ENCODE measurements around the gene PAPSS1. TPM values are rescaled to one million over a fixed set of nuclear protein-coding genes. Genes with fewer than 3 reads are reported as not detected.

Gene PAPSS1
- total RNA-seq, 2 donors from 2014 or later = 15.4 to 16.7 TPM

DNA sequence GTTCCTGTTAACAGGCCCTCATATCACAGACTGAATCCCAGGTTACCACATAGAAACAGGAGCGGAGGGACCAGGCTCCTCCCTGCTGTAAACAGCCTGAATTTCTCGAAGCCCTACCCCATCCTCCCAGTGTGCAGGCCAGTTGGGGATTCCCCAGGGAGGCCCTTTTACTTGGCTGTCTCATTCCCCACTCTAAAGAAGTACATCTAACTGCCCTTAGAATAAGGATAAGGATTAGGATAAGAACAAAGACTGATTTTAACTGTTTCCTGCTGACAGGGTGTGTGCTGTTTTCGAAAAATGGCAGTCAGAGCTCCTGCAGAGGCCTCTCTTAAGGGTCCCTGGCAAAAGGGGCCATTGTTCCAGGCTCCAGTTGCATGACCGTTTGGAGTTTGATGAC lies 133.7 kb downstream of the PAPSS1 start:
- intact Hi-C loops (cut with DNase I) = no loop called here
- ATAC-seq (no peak), DNase-seq (no peak)

DNA sequence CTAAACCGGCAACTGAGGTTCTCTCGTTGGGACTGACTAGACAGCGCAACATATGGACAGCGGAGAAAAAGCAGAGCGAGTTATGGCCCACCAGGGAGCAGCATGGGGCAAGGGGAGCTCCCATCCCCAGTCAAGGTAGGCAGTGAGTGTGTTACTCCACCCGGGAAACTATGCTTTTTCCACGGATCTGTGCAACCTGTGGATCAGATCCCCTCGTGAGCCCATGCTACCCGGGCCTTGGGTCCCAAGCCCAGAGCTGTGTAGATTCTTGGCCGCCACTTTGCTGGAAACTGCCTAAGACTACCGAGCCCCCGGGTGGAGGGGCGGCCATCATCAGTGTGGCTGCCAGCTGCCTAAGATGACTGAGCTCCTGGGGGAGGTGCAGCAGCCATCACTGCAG lies 140.9 kb downstream of the PAPSS1 start:
- ATAC-seq = no peak

DNA sequence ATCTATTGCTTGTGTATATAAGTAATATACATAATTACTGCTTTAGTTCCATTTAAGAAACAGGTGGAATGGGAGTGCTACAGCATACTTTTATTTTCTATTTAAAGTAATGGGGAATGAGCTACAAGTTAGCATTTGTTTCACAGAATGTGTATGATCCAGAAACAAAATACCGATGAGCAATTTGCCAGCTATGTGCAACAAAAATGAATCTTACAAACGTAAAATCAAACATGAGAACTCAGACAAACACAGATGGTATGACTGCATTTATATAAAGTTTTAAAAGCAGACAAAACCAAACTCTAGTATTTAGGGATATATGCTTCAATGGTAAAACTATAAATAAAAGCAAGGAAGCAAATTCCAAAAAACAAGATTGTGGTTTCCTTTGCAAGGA lies 141.7 kb downstream of the PAPSS1 start:
- no peak for ATAC-seq
- DNase-seq = no peak
- intact Hi-C loops (cut with DNase I) = no loop called here

More for the DNA sequence above, 140.9 kb downstream of the PAPSS1 start:
- intact Hi-C loops (cut with DNase I) = no loop called here
- DNase-seq = no peak

DNA sequence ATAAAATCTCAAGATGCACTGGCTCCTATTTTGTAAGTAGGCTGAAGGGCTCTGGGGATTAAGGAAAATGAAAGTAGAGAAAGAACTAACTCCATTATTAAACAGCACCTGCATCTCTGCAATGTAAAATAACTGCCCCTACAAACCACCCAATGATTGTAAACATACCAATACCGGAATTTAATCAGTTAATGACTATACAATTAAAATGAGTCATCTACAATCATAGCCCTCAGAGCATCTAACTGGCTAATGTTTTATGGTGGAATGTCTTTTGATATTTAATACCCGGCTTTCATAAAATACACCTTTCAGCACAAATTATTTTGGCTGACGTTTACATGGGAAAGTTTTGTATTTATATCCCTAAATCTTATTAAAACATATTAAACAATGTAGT lies 142.3 kb downstream of the PAPSS1 start:
- ATAC-seq (no peak), DNase-seq (no peak)
- intact Hi-C loops (cut with DNase I) = no loop called here

DNA sequence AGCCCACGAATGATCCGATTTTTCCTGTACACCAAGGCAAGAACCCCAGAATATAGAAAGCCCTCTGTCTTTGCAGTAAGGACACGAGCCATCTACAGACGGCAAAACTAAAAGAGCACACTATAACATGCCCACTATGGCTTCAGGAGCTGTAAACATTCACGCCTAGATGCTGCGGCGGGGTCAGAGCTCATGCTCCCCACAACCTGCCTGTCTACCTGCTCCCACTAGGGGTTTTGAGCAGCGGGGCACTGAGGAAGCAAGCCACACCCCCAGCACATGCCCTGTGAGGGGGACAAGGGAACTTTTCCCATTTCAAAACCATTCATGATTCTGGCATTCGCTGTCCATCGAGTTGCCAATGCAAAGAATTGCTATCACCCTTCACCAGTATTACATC lies 144.8 kb downstream of the PAPSS1 start:
- intact Hi-C loops (cut with DNase I) = no loop called here
- no peak for ATAC-seq
- no peak for DNase-seq

DNA sequence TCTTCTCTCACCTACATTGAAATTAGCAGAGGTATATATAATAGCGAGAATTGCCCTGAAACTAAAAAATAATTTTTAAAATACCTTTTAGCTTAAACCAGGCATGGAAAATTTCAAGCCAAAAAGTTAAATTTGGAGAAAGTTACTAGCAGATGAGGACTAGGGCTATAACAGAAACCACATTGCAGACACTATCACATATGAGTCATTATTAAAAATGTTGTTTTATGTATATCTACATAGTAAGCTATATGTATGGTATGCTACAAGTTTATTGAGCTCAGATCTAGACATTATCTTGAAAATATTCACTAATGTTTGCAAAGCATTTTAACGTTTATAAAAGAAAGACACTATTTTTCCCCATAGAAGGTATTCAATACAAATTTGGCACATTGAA lies 147.8 kb downstream of the PAPSS1 start:
- intact Hi-C loops (cut with DNase I) = no loop called here
- ATAC-seq (no peak), DNase-seq (no peak)

DNA sequence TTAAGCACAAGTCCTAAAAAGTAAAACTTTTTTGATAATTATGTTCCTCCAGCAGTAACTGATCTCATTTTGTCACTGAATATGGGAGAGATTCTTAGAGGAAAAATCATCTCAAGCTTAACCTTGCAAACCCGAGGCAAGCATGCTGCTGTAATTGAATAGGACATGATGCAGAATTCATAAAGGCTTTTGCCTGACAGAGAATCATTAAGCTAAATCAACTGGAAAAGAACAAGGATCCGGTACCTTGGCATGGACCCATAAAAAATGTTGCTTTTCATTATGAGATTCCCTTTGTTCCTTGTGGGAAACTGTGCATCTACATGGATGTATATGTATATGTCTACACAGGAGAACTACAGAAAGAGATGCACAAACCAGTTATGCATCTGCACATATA lies 149.1 kb downstream of the PAPSS1 start:
- ATAC-seq (no peak), DNase-seq (no peak)
- intact Hi-C loops (cut with DNase I) = no loop called here

DNA sequence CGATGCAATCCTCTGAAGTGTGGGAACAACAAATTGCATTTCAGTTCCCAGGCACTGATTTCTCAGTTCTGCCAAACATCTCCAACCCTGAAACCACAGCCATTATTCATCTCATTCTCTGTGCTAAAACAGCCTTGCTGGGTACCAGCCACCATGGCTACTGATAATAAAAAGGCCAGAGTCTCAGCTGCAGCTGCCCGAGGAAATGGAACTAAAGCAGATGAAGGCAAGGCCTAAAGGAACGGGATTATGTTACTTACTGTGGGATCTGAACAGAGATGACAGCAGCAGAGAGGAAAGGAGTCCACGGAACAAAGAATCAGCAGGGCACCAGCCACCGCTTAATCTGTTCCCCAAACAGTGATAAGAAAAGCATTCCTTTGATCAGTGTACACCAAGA lies 155.7 kb downstream of the PAPSS1 start:
- DNase-seq (no peak), ATAC-seq (no peak)
- intact Hi-C loops (cut with DNase I) = no loop called here

Other genes starting within 250 kb of the PAPSS1 start
- 10 to 100 TPM; 27.5 to 39.6 TPM for gene SGMS2, start 104.7 kb upstream of the PAPSS1 start, total RNA-seq
- 10 to 100 TPM in 1 of 2 donors, 1 to 10 TPM in 1; 9.4 to 10.8 TPM for gene CYP2U1, start 211.3 kb upstream of the PAPSS1 start, total RNA-seq

All from left cardiac atrium (tissue), 4 donors.